Erythroblast (primary cell): ENCODE measurements around the gene GNAT1.

Experiments
- GATA1 ChIP-seq: IDR thresholded peaks from 2 replicates; pipeline ENCODE4 v1.6.1; 2011; ENCODE audit warnings: low read depth, mild to moderate bottlenecking, control low read depth, low read length, moderate library complexity
- POLR2A ChIP-seq: IDR thresholded peaks from 2 replicates; pipeline ENCODE4 v1.6.1; 2011; ENCODE audit warnings: mild to moderate bottlenecking, low read length

GRCh38 chr3:50161320-50161719 lies 30.1 kb upstream of the GNAT1 start:
- TF ChIP-seq POLR2A = no peak
- no peak for TF ChIP-seq GATA1
